ENCODE measurements around the gene BAHCC1. TPM values are rescaled to one million over a fixed set of nuclear protein-coding genes. Genes with fewer than 3 reads are reported as not detected.

The BAHCC1 gene
- polyA plus RNA-seq, 1 donor from 2014 or later, result 14.2 TPM

DNA sequence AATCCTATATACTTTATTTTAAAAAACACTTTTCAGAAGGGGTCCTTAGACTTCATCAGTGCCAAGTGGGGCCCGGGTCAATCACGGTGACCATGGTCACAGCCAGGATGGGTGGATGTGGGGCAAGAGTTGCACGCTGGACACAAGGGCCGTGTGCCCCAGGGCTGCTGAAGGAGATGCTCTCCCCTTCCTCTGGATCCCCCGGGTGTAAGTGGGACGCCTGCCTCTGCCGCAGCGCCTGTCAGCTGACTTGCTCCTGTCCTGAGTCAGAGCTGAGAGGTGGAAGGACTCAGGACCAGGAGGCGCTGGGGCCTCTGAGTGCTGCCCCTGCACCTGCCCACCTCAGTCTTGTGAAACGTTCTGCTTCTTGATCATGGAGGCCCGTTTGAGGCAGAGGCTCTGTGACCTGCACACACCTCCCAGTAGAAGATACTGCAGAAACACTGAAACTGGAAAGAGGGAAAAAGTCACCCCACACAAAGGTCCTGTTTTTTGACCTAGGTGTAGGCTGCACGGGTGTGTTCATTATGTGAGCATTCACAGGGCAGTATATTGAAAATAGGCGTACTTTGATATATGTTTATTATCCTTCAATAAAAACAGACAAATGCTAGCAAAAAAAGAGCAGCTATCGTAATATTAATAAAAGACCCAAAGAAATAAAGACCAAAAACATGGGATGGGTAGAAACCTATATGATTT lies 40.9 kb upstream of the BAHCC1 start:
- Histone ChIP-seq H3K36me3 (ENCODE audit: insufficient read depth, low read length) (no peaks in the 10 kb centered on the region), H3K4me3 (ENCODE audit: low read length) (no peak overlapping the region), H4K20me1 (ENCODE audit: insufficient read depth) (no peaks in the 10 kb centered on the region), H2AFZ (ENCODE audit: low read depth, low read length) (no peak overlapping the region), H3K9me3 (ENCODE audit: low read length) (no peaks in the 10 kb centered on the region), H3K27ac (ENCODE audit: low read length) (no peak overlapping the region), H3K4me2 (ENCODE audit: low read length) (no peak overlapping the region), H3K27me3 (ENCODE audit: insufficient read depth, low read depth, low read length) (no peaks in the 10 kb centered on the region), H3F3A (ENCODE audit: insufficient read depth, low read length, poor library complexity, severe bottlenecking) (no peaks in the 10 kb centered on the region), H3K79me2 (replicated peaks; ENCODE audit: insufficient read depth, low read length) (no peaks in the 10 kb centered on the region), H3K9ac (ENCODE audit: low read length) (no peak overlapping the region), H3K9me2 (ENCODE audit: insufficient read depth, low read length) (no peaks in the 10 kb centered on the region)
- no peak for TF ChIP-seq MXI1 (conservative IDR thresholded peaks at IDR 0.05; ENCODE audit: poor library complexity, severe bottlenecking)
- no peak for TF ChIP-seq SMC3 (conservative IDR thresholded peaks at IDR 0.05; ENCODE audit: poor library complexity)
- TF ChIP-seq, protein P1, sequence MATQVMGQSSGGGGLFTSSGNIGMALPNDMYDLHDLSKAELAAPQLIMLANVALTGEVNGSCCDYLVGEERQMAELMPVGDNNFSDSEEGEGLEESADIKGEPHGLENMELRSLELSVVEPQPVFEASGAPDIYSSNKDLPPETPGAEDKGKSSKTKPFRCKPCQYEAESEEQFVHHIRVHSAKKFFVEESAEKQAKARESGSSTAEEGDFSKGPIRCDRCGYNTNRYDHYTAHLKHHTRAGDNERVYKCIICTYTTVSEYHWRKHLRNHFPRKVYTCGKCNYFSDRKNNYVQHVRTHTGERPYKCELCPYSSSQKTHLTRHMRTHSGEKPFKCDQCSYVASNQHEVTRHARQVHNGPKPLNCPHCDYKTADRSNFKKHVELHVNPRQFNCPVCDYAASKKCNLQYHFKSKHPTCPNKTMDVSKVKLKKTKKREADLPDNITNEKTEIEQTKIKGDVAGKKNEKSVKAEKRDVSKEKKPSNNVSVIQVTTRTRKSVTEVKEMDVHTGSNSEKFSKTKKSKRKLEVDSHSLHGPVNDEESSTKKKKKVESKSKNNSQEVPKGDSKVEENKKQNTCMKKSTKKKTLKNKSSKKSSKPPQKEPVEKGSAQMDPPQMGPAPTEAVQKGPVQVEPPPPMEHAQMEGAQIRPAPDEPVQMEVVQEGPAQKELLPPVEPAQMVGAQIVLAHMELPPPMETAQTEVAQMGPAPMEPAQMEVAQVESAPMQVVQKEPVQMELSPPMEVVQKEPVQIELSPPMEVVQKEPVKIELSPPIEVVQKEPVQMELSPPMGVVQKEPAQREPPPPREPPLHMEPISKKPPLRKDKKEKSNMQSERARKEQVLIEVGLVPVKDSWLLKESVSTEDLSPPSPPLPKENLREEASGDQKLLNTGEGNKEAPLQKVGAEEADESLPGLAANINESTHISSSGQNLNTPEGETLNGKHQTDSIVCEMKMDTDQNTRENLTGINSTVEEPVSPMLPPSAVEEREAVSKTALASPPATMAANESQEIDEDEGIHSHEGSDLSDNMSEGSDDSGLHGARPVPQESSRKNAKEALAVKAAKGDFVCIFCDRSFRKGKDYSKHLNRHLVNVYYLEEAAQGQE (IDR thresholded peaks at IDR 0.05; ENCODE audit: borderline replicate concordance), result no peak
- no peak for TF ChIP-seq RAD21 (conservative IDR thresholded peaks at IDR 0.05)
- TF ChIP-seq TAF1 (IDR thresholded peaks at IDR 0.05; ENCODE audit: low read depth), result no peak
- no peak for TF ChIP-seq POLR2AphosphoS5 (IDR thresholded peaks at IDR 0.05)
- no peak for TF ChIP-seq EP300 (conservative IDR thresholded peaks at IDR 0.05; ENCODE audit: poor library complexity, severe bottlenecking)
- no peak for TF ChIP-seq EZH2 (IDR thresholded peaks at IDR 0.05; ENCODE audit: borderline replicate concordance, insufficient read depth, low read length, poor library complexity, severe bottlenecking)
- TF ChIP-seq, protein P2, sequence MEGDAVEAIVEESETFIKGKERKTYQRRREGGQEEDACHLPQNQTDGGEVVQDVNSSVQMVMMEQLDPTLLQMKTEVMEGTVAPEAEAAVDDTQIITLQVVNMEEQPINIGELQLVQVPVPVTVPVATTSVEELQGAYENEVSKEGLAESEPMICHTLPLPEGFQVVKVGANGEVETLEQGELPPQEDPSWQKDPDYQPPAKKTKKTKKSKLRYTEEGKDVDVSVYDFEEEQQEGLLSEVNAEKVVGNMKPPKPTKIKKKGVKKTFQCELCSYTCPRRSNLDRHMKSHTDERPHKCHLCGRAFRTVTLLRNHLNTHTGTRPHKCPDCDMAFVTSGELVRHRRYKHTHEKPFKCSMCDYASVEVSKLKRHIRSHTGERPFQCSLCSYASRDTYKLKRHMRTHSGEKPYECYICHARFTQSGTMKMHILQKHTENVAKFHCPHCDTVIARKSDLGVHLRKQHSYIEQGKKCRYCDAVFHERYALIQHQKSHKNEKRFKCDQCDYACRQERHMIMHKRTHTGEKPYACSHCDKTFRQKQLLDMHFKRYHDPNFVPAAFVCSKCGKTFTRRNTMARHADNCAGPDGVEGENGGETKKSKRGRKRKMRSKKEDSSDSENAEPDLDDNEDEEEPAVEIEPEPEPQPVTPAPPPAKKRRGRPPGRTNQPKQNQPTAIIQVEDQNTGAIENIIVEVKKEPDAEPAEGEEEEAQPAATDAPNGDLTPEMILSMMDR (IDR thresholded peaks at IDR 0.05; ENCODE audit: poor library complexity, severe bottlenecking), result no peak

DNA sequence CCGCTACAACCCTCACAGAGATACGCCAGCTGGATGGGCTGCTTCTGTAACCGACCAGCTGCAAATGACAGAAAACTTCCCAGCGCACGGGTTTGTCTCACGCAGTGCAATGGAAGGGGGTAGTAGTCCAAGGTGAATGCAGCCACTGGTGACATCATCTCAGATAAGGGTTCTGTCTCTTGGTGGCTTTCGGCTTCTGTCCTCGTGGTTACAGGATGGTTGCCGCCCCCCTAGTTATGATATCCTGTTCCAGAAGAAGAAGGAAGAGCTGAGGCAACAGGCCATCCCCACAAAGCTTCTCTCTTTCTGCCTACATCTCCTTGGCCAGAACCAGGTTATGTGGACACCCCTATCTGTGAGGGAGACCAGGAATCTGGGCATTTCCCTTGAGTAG lies 40.3 kb upstream of the BAHCC1 start:
- TF ChIP-seq EP300 (conservative IDR thresholded peaks at IDR 0.05; ENCODE audit: poor library complexity, severe bottlenecking) (no peak), MXI1 (conservative IDR thresholded peaks at IDR 0.05; ENCODE audit: poor library complexity, severe bottlenecking) (no peak), SMC3 (conservative IDR thresholded peaks at IDR 0.05; ENCODE audit: poor library complexity) (no peak), TAF1 (IDR thresholded peaks at IDR 0.05; ENCODE audit: low read depth) (no peak), POLR2AphosphoS5 (IDR thresholded peaks at IDR 0.05) (no peak), RAD21 (conservative IDR thresholded peaks at IDR 0.05) (no peak), EZH2 (IDR thresholded peaks at IDR 0.05; ENCODE audit: borderline replicate concordance, insufficient read depth, low read length, poor library complexity, severe bottlenecking) (no peak)
- TF ChIP-seq, protein P1 (IDR thresholded peaks at IDR 0.05; ENCODE audit: borderline replicate concordance), result no peak
- TF ChIP-seq, protein P2 (IDR thresholded peaks at IDR 0.05; ENCODE audit: poor library complexity, severe bottlenecking), result no peak
- no peak overlapping the region for H2AFZ ChIP-seq (ENCODE audit: low read depth, low read length)
- no peak overlapping the region for H3K4me3 ChIP-seq (ENCODE audit: low read length)
- no peaks in the 10 kb centered on the region for H3K9me2 ChIP-seq (ENCODE audit: insufficient read depth, low read length)
- H3K27me3 ChIP-seq (ENCODE audit: insufficient read depth, low read depth, low read length), result no peaks in the 10 kb centered on the region
- H3K9me3 ChIP-seq (ENCODE audit: low read length), result no peaks in the 10 kb centered on the region
- H3K36me3 ChIP-seq (ENCODE audit: insufficient read depth, low read length), result no peaks in the 10 kb centered on the region
- H3K9ac ChIP-seq (ENCODE audit: low read length), result no peak overlapping the region
- no peak overlapping the region for H3K4me2 ChIP-seq (ENCODE audit: low read length)
- no peaks in the 10 kb centered on the region for H3K79me2 ChIP-seq (replicated peaks; ENCODE audit: insufficient read depth, low read length)
- no peaks in the 10 kb centered on the region for H3F3A ChIP-seq (ENCODE audit: insufficient read depth, low read length, poor library complexity, severe bottlenecking)
- H3K27ac ChIP-seq (ENCODE audit: low read length), result no peak overlapping the region
- no peaks in the 10 kb centered on the region for H4K20me1 ChIP-seq (ENCODE audit: insufficient read depth)
